BE2C (cell line): ENCODE measurements around the gene MTCL3.

ENCODE experiments used
- DNase-seq: peaks from one replicate; pipeline ENCODE4 v3.0.0-alpha.2; 2020
- H3K27me3 ChIP-seq: fragments of 250-450 bp; sonication (Bioruptor Pico); 2 replicates; pipeline ENCODE4 v1.5.1; 2020; ENCODE audit warnings: mild to moderate bottlenecking
- H3K36me3 ChIP-seq: fragments of 250-450 bp; sonication (Bioruptor Pico); 2 replicates; pipeline ENCODE4 v1.5.1; 2020; ENCODE audit warnings: mild to moderate bottlenecking
- H3K4me1 ChIP-seq: fragments of 250-450 bp; sonication (Bioruptor Pico); 2 replicates; pipeline ENCODE4 v1.5.1; 2020
- H3K4me3 ChIP-seq: 2 replicates; pipeline ENCODE4 v1.5.1; 2011; ENCODE audit warnings: low read depth, low read length
- H3K9me3 ChIP-seq: fragments of 250-450 bp; sonication (Bioruptor Pico); 2 replicates; pipeline ENCODE4 v1.5.1; 2020
- CTCF ChIP-seq: IDR thresholded peaks from 2 replicates; pipeline ENCODE4 v1.5.1; 2012; ENCODE audit warnings: mild to moderate bottlenecking, low read depth, low read length

MTCL3 gene

GRCh38 chr6:127457456-127458064 lies 61.6 kb downstream of the MTCL3 start:
- Histone ChIP-seq H3K36me3 (peaks cover 45% of the 10 kb centered on the region), H3K4me1 (no peaks in the 10 kb centered on the region), H3K9me3 (no peaks in the 10 kb centered on the region), H3K4me3 (no peak overlapping the region), H3K27me3 (no peaks in the 10 kb centered on the region)
- TF ChIP-seq CTCF = no peak
- no peak for DNase-seq

- H3K27me3 ChIP-seq = no peaks in the 10 kb centered on the region
- TF ChIP-seq CTCF = no peak
- H3K4me1 ChIP-seq = no peaks in the 10 kb centered on the region
Observed at GRCh38 chr6:127456465-127456864, 62.7 kb downstream of the MTCL3 start.

GRCh38 chr6:127453845-127454619 lies 65.1 kb downstream of the MTCL3 start:
- no peak for DNase-seq
- no peaks in the 10 kb centered on the region for H3K4me1 ChIP-seq
- H3K9me3 ChIP-seq = no peaks in the 10 kb centered on the region
- no peak for TF ChIP-seq CTCF
- peaks cover 63% of the 10 kb centered on the region for H3K36me3 ChIP-seq
- H3K4me3 ChIP-seq = no peak overlapping the region
- no peaks in the 10 kb centered on the region for H3K27me3 ChIP-seq

More at GRCh38 chr6:127456465-127456864, 62.7 kb downstream of the MTCL3 start:
- DNase-seq = no peak
- Histone ChIP-seq H3K9me3 (no peaks in the 10 kb centered on the region), H3K4me3 (no peak overlapping the region), H3K36me3 (peaks cover 56% of the 10 kb centered on the region)

- no peak for TF ChIP-seq CTCF
- no peak for DNase-seq
- no peaks in the 10 kb centered on the region for H3K27me3 ChIP-seq
- no peaks in the 10 kb centered on the region for H3K4me1 ChIP-seq
- no peak overlapping the region for H3K4me3 ChIP-seq
- peaks cover 74% of the 10 kb centered on the region for H3K36me3 ChIP-seq
- H3K9me3 ChIP-seq = no peaks in the 10 kb centered on the region
Observed at GRCh38 chr6:127452803-127453202, 66.3 kb downstream of the MTCL3 start.

- Histone ChIP-seq H3K9me3 (no peaks in the 10 kb centered on the region), H3K36me3 (peaks cover 82% of the 10 kb centered on the region), H3K4me1 (no peaks in the 10 kb centered on the region), H3K4me3 (no peak overlapping the region), H3K27me3 (no peaks in the 10 kb centered on the region)
- no peak for DNase-seq
- no peak for TF ChIP-seq CTCF
Observed at GRCh38 chr6:127451388-127451787, 67.7 kb downstream of the MTCL3 start.

- Histone ChIP-seq H3K36me3 (peaks cover 97% of the 10 kb centered on the region), H3K27me3 (no peaks in the 10 kb centered on the region), H3K9me3 (no peaks in the 10 kb centered on the region), H3K4me3 (no peak overlapping the region), H3K4me1 (no peaks in the 10 kb centered on the region)
- no peak for DNase-seq
- TF ChIP-seq CTCF = no peak
Observed at GRCh38 chr6:127447780-127448179, 71.4 kb downstream of the MTCL3 start.
